ENCODE data around the gene ZNF135. TPM values are rescaled to one million over a fixed set of nuclear protein-coding genes. Genes with fewer than 3 reads are reported as not detected.

Gene ZNF135
- total RNA-seq, 3 donors from 2014 or later (not counting 1 experiment from before 2014, with no cell fraction given), result 1.6 to 4.3 (median 4.3) TPM

DNA sequence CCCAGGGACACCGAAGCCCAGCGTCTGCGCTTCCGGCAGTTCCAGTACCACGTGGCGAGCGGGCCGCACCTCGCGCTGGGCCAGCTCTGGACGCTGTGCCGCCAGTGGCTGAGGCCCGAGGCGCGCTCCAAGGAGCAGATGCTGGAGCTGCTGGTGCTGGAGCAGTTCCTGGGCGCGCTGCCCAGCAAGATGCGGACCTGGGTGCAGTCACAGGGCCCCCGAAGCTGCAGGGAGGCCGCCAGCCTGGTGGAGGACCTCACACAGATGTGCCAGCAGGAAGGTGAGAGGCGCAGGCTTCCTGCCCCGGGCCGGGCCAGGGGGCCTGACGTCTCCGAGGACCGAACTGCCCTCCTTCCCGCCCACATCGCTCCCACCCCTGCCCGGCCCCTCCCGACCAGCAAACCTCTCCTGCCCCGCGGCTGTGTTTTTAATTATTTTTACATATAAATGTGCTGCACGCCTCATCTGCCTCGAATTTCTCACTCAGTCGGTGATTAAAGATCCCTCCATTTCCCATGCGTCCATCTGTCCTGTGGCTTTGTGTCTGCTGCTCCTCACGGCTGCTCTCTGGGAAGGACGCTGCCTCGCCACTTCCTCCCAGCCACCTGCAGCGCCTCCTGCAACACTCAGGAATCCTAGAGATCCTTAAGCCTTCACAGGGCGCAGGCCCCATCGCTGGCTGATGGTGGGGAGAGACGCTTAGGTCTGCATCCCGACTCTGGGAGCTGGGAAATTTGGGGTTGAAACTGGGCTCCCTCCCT lies 21.0 kb upstream of the ZNF135 start:
- 49% methylated on average over 44 of the region's 44 CpGs for WGBS (ENCODE audit: insufficient coverage)
- ATAC-seq (no peak), DNase-seq (no peak)
- intact Hi-C loops (cut with micrococcal nuclease), result no loop called here
- Histone ChIP-seq H3K27me3 (ENCODE audit: control insufficient read depth, insufficient read depth, low read length) (no peaks in the 10 kb centered on the region), H3K4me1 (ENCODE audit: control insufficient read depth, insufficient read depth, low read length) (peaks cover 6% of the 10 kb centered on the region), H3K36me3 (ENCODE audit: control insufficient read depth, insufficient read depth, low read length) (no peaks in the 10 kb centered on the region), H3K9me3 (ENCODE audit: control insufficient read depth, insufficient read depth, low read length) (peaks cover 42% of the 10 kb centered on the region), H3K4me3 (ENCODE audit: low read length) (no peak overlapping the region), H3K27ac (ENCODE audit: low read length) (no peak overlapping the region)
- H3K4me3 Mint-ChIP-seq, result no peak overlapping the region
- TF ChIP-seq, protein P1, sequence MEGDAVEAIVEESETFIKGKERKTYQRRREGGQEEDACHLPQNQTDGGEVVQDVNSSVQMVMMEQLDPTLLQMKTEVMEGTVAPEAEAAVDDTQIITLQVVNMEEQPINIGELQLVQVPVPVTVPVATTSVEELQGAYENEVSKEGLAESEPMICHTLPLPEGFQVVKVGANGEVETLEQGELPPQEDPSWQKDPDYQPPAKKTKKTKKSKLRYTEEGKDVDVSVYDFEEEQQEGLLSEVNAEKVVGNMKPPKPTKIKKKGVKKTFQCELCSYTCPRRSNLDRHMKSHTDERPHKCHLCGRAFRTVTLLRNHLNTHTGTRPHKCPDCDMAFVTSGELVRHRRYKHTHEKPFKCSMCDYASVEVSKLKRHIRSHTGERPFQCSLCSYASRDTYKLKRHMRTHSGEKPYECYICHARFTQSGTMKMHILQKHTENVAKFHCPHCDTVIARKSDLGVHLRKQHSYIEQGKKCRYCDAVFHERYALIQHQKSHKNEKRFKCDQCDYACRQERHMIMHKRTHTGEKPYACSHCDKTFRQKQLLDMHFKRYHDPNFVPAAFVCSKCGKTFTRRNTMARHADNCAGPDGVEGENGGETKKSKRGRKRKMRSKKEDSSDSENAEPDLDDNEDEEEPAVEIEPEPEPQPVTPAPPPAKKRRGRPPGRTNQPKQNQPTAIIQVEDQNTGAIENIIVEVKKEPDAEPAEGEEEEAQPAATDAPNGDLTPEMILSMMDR (IDR thresholded peaks at IDR 0.05), result no peak
- H3K36me3 Mint-ChIP-seq, result peaks cover 30% of the 10 kb centered on the region
- H3K9me3 Mint-ChIP-seq, result peaks cover 6 to 11% of the 10 kb centered on the region in 2 donors
- peaks cover 23 to 26% of the 10 kb centered on the region in 2 donors for H3K27me3 Mint-ChIP-seq (ENCODE audit: low read depth in 2 of 2)
- peak overlapping the region in 1 of 2 donors; percentile 38 for H3K27ac Mint-ChIP-seq
- H3K4me1 Mint-ChIP-seq, result peaks cover 0 to 9% of the 10 kb centered on the region in 2 donors

DNA sequence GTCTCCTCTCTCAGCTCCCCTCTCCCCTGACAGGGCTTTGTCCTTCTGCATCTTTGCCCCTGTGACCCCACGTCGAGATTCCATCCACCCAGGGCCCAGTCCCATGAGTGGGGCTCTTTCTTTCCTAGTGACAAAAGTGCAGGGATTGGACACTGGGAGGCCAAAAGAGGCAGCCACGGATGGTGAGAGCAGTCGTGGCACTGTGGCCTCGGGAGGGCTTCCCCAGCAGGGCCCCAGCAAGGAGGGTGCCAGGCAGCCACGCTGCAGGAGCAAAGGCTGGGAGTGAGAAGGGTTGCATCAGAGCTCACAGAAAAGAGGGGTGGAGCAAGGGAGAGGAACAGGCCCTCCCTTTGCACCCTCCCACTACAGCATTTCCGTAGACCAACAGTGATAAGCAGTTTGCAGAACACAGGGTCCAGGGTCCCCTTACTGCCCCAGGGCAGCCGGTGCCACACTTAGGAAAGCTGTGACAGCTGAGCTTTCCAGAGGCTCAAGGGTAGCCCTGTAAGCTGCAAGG lies 20.3 kb upstream of the ZNF135 start:
- no peak overlapping the region for H3K4me3 Mint-ChIP-seq
- ATAC-seq (no peak), DNase-seq (no peak)
- Histone ChIP-seq H3K4me1 (ENCODE audit: control insufficient read depth, insufficient read depth, low read length) (no peaks in the 10 kb centered on the region), H3K36me3 (ENCODE audit: control insufficient read depth, insufficient read depth, low read length) (no peaks in the 10 kb centered on the region), H3K4me3 (ENCODE audit: low read length) (no peak overlapping the region), H3K9me3 (ENCODE audit: control insufficient read depth, insufficient read depth, low read length) (peaks cover 41% of the 10 kb centered on the region), H3K27me3 (ENCODE audit: control insufficient read depth, insufficient read depth, low read length) (no peaks in the 10 kb centered on the region), H3K27ac (ENCODE audit: low read length) (no peak overlapping the region)
- H3K36me3 Mint-ChIP-seq, result peaks cover 30% of the 10 kb centered on the region
- peak overlapping the region in 1 of 2 donors; percentile 38 for H3K27ac Mint-ChIP-seq
- peaks cover 21 to 26% of the 10 kb centered on the region in 2 donors for H3K27me3 Mint-ChIP-seq (ENCODE audit: low read depth in 2 of 2)
- H3K4me1 Mint-ChIP-seq, result peaks cover 0 to 9% of the 10 kb centered on the region in 2 donors
- TF ChIP-seq, protein P1 (IDR thresholded peaks at IDR 0.05), result no peak
- intact Hi-C loops (cut with micrococcal nuclease), result no loop called here
- H3K9me3 Mint-ChIP-seq, result peaks cover 6 to 11% of the 10 kb centered on the region in 2 donors
- 15% methylated on average over 8 of the region's 8 CpGs for WGBS (ENCODE audit: insufficient coverage)

- peaks cover 1 to 6% of the 10 kb centered on the region in 2 donors for H3K9me3 Mint-ChIP-seq
Measured at GRCh38 chr19:58040751-58041525, 18.1 kb upstream of the ZNF135 start.

More at GRCh38 chr19:58040751-58041525, 18.1 kb upstream of the ZNF135 start:
- no peak for DNase-seq
- H3K4me3 Mint-ChIP-seq, result no peak overlapping the region
- intact Hi-C loops (cut with micrococcal nuclease), result no loop called here
- Histone ChIP-seq H3K27ac (ENCODE audit: low read length) (no peak overlapping the region), H3K9me3 (ENCODE audit: control insufficient read depth, insufficient read depth, low read length) (peaks cover 44% of the 10 kb centered on the region), H3K4me1 (ENCODE audit: control insufficient read depth, insufficient read depth, low read length) (no peaks in the 10 kb centered on the region), H3K27me3 (ENCODE audit: control insufficient read depth, insufficient read depth, low read length) (no peaks in the 10 kb centered on the region), H3K4me3 (ENCODE audit: low read length) (no peak overlapping the region), H3K36me3 (ENCODE audit: control insufficient read depth, insufficient read depth, low read length) (no peaks in the 10 kb centered on the region)
- H3K36me3 Mint-ChIP-seq, result peaks cover 19% of the 10 kb centered on the region
- no peaks in the 10 kb centered on the region for H3K4me1 Mint-ChIP-seq
- no peak for ATAC-seq
- WGBS (ENCODE audit: insufficient coverage), result 93% methylated on average over 21 of the region's 21 CpGs
- H3K27me3 Mint-ChIP-seq (ENCODE audit: low read depth in 2 of 2), result peaks cover 11 to 13% of the 10 kb centered on the region in 2 donors
- no peak overlapping the region for H3K27ac Mint-ChIP-seq
- TF ChIP-seq, protein P1 (IDR thresholded peaks at IDR 0.05), result no peak

Data from natural killer cell (primary cell).